Duodenal mucosa (tissue), 2 donors: ENCODE measurements around the gene MRPL22.
"Not testable (repeated sequence)": the region's sequence is repeated elsewhere in the genome, so short reads cannot be mapped to it uniquely, and the experiment has no call there.

Experiments
- H3K27ac ChIP-seq: one replicate; pipeline ENCODE4 v1.7.0; 2013; ENCODE audit warnings: low read depth, low read length
- H3K27me3 ChIP-seq, 2 donors: one replicate each; pipeline ENCODE4 v1.7.0; 2013; ENCODE audit warnings: low read length in 2 of 2, control low read depth in 1 of 2; ENCODE audit not compliant: insufficient read depth in 2 of 2, control insufficient read depth in 1 of 2
- H3K36me3 ChIP-seq, 2 donors: one replicate each; pipeline ENCODE4 v1.7.0; 2013; ENCODE audit warnings: low read length in 2 of 2, control low read depth in 1 of 2; ENCODE audit not compliant: insufficient read depth in 2 of 2, control insufficient read depth in 1 of 2
- H3K4me1 ChIP-seq, 2 donors: one replicate each; pipeline ENCODE4 v1.7.0; 2013; ENCODE audit warnings: low read length in 2 of 2, control low read depth in 1 of 2; ENCODE audit not compliant: insufficient read depth in 2 of 2, control insufficient read depth in 1 of 2
- H3K4me3 ChIP-seq, 2 donors: one replicate each; pipeline ENCODE4 v1.7.0; 2013; ENCODE audit warnings: low read length in 2 of 2, low read depth in 1 of 2
- H3K9ac ChIP-seq, 2 donors: one replicate each; pipeline ENCODE4 v1.7.0; 2013; ENCODE audit warnings: low read length in 2 of 2, low read depth in 1 of 2
- H3K9me3 ChIP-seq, 2 donors: one replicate each; pipeline ENCODE4 v1.7.0; 2013; ENCODE audit warnings: low read length in 2 of 2, control low read depth in 1 of 2; ENCODE audit not compliant: control insufficient read depth in 1 of 2

MRPL22 gene

GRCh38 chr5:154939387-154939786 is 1.5 kb upstream of the MRPL22 start:
- H3K9me3 ChIP-seq, H3K36me3 ChIP-seq, H3K4me3 ChIP-seq, H3K27me3 ChIP-seq, H3K9ac ChIP-seq, H3K27ac ChIP-seq: not testable (repeated sequence)
- peaks cover 19 to 29% of the 10 kb centered on the region in 2 donors for H3K4me1 ChIP-seq

GRCh38 chr5:154940375-154940771 is 500 bp upstream of the MRPL22 start:
- peaks cover 4% of the 10 kb centered on the region in 2 donors for H3K36me3 ChIP-seq
- H3K4me1 ChIP-seq: peaks cover 19 to 29% of the 10 kb centered on the region in 2 donors
- H3K9ac ChIP-seq: peak overlapping the region; percentile 66 to 82
- H3K27me3 ChIP-seq: no peaks in the 10 kb centered on the region
- H3K9me3 ChIP-seq: no peaks in the 10 kb centered on the region
- peak overlapping the region; percentile 93 to 98 for H3K4me3 ChIP-seq
- peak overlapping the region; percentile 34 for H3K27ac ChIP-seq

- H3K27me3 ChIP-seq: no peaks in the 10 kb centered on the region
- peaks cover 9 to 17% of the 10 kb centered on the region in 2 donors for H3K4me1 ChIP-seq
- no peak overlapping the region for H3K27ac ChIP-seq
- H3K9ac ChIP-seq: no peak overlapping the region
- peaks cover 0 to 6% of the 10 kb centered on the region in 2 donors for H3K36me3 ChIP-seq
- H3K9me3 ChIP-seq: no peaks in the 10 kb centered on the region
- H3K4me3 ChIP-seq: no peak overlapping the region
Measured at GRCh38 chr5:154943527-154943926, 2.7 kb downstream of the MRPL22 start.

DNA sequence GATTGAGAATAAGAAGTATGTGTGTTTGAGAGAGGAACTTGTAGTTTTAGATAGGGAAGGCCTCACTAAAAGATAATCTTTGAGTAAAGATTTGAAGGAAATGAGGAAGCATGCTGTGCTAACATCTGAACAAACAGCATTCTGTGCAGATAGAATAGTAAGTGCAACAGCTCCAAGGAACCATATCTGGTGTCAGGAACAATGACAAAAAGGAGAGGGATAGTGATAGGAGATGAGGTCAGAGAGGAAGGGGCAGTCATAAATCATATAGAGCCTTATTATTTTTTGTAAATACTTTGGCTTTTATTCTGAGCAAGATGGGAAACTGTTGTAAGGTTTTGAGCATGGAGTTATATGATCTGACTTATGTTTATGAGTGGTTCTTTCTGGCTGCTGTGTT is 3.8 kb downstream of the MRPL22 start:
- H3K36me3 ChIP-seq: peaks cover 0 to 6% of the 10 kb centered on the region in 2 donors
- H3K27me3 ChIP-seq: no peaks in the 10 kb centered on the region
- no peak overlapping the region for H3K9ac ChIP-seq
- no peak overlapping the region for H3K27ac ChIP-seq
- no peaks in the 10 kb centered on the region for H3K9me3 ChIP-seq
- H3K4me3 ChIP-seq: no peak overlapping the region
- peaks cover 9 to 17% of the 10 kb centered on the region in 2 donors for H3K4me1 ChIP-seq

- no peaks in the 10 kb centered on the region for H3K9me3 ChIP-seq
- H3K27me3 ChIP-seq: no peaks in the 10 kb centered on the region
- no peak overlapping the region for H3K4me3 ChIP-seq
- peaks cover 0 to 7% of the 10 kb centered on the region in 2 donors for H3K36me3 ChIP-seq
- H3K27ac ChIP-seq: no peak overlapping the region
- H3K4me1 ChIP-seq: peaks cover 6 to 12% of the 10 kb centered on the region in 2 donors
- no peak overlapping the region for H3K9ac ChIP-seq
Measured at GRCh38 chr5:154945695-154946301, 4.9 kb downstream of the MRPL22 start.

DNA sequence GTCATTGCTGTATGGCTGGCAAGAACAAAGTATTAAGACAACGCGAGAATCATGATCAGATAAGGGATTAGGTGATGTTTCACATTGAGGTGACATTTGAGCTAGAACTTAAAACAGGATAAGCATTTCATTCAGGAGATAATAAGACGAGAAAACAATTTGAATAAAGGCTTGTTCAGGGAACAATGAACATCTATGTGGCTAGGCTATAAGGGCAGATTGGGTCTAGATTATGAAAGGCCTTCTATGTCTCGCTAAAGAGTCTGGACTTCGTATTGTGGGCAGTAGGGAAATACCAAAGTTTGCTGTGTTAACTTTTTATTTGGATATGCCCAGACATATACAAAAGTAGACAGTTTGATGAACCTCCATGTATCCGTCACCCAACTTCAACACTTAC is 6.9 kb downstream of the MRPL22 start:
- Histone ChIP-seq H3K4me1 (peaks cover 0 to under 1% of the 10 kb centered on the region in 2 donors), H3K36me3 (peaks cover 0 to 10% of the 10 kb centered on the region in 2 donors), H3K9ac (no peak overlapping the region), H3K9me3 (no peaks in the 10 kb centered on the region), H3K27ac (no peak overlapping the region), H3K4me3 (no peak overlapping the region), H3K27me3 (no peaks in the 10 kb centered on the region)

GRCh38 chr5:154948313-154948712 is 7.4 kb downstream of the MRPL22 start:
- no peak overlapping the region for H3K9ac ChIP-seq
- no peak overlapping the region for H3K27ac ChIP-seq
- H3K4me3 ChIP-seq: no peak overlapping the region
- no peaks in the 10 kb centered on the region for H3K27me3 ChIP-seq
- H3K9me3 ChIP-seq: no peaks in the 10 kb centered on the region
- H3K36me3 ChIP-seq: peaks cover 0 to 10% of the 10 kb centered on the region in 2 donors
- no peaks in the 10 kb centered on the region for H3K4me1 ChIP-seq

DNA sequence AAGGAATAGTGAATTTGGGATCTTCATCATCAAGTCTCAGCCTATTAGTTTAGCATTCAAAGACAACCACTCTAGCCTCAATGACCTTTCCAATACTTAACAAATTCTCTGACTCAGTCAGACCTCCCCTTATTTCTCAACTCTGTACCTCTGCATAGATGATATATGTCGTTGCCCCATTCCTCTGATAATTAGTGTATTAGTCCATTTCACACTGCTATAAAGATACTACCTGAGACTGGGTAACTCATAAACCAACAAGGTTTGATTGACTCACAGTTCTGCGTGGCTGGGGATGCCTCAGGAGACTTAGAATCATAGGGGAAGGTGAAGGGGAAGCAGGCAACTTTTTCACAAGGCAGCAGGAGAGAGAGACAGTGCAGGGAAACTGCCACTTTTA is 8.9 kb downstream of the MRPL22 start:
- H3K9me3 ChIP-seq: no peaks in the 10 kb centered on the region
- H3K36me3 ChIP-seq: peaks cover 0 to 10% of the 10 kb centered on the region in 2 donors
- H3K9ac ChIP-seq: no peak overlapping the region
- no peaks in the 10 kb centered on the region for H3K4me1 ChIP-seq
- H3K27me3 ChIP-seq: no peaks in the 10 kb centered on the region
- no peak overlapping the region for H3K4me3 ChIP-seq
- no peak overlapping the region for H3K27ac ChIP-seq

DNA sequence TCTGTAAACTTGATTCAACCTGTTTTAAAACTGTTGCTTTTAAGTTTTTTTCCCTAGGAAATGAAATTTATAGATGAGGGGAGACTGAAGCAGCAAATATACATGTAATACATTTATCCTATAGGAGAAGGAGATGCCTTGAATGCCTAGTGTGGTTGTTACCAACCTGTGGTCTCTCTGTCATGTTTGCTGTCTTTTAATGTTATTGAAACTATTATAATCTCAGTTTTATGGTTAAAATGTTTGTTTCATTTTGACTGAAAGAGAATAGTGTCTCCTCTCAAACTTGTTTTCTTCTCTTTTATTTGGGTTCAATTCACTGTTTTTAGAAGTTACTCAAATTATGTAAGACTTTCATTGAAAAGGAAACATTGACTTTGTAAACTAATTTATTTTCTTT is 15.8 kb downstream of the MRPL22 start:
- H3K36me3 ChIP-seq: peaks cover 13 to 36% of the 10 kb centered on the region in 2 donors
- H3K9me3 ChIP-seq: no peaks in the 10 kb centered on the region
- H3K4me3 ChIP-seq: no peak overlapping the region
- no peak overlapping the region for H3K27ac ChIP-seq
- no peak overlapping the region for H3K9ac ChIP-seq
- H3K27me3 ChIP-seq: no peaks in the 10 kb centered on the region
- no peaks in the 10 kb centered on the region for H3K4me1 ChIP-seq

DNA sequence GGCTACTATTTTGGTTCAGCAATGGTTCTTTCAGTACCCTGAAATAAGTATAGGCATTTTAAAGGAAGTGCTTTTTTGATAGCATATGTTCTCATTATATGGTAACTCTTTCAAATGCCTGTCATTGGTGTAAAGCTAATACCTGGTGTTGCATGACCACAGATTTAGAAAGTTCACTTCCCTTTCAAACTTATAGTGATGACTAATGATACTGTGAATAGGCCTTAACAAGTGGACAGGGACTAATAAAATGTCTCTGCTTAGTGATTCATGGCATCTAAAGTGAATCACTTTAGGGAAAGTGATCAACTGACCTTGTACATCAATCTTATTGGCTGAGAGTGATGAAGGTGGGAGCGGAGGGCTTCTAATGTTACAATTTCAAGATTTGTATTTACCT is 21.6 kb downstream of the MRPL22 start:
- Histone ChIP-seq H3K27ac (no peak overlapping the region), H3K9ac (no peak overlapping the region), H3K4me1 (no peaks in the 10 kb centered on the region), H3K4me3 (no peak overlapping the region), H3K27me3 (no peaks in the 10 kb centered on the region), H3K36me3 (peaks cover 20 to 52% of the 10 kb centered on the region in 2 donors), H3K9me3 (no peaks in the 10 kb centered on the region)
